ENCODE data around the gene NDEL1.

Gene NDEL1

GRCh38 chr17:8398980-8399379, 36.7 kb upstream of the NDEL1 start:
- no peaks in the 10 kb centered on the region for H3K36me3 ChIP-seq (ENCODE audit: control insufficient read depth in 2 of 2, insufficient read depth in 2 of 2, low read length in 2 of 2)
- no peak overlapping the region for H3K4me3 ChIP-seq (ENCODE audit: low read length in 2 of 2)
- no peak overlapping the region for H3K27ac ChIP-seq (ENCODE audit: low read depth in 2 of 2, low read length in 2 of 2)
- H3K9ac ChIP-seq (ENCODE audit: low read depth in 1 of 2, low read length in 2 of 2): no peak overlapping the region
- peaks cover 2 to 3% of the 10 kb centered on the region in 2 donors for H3K4me1 ChIP-seq (ENCODE audit: control insufficient read depth in 2 of 2, insufficient read depth in 2 of 2, low read length in 2 of 2)
- no peaks in the 10 kb centered on the region for H3K9me3 ChIP-seq (ENCODE audit: control insufficient read depth in 2 of 2, low read length in 2 of 2)
- peaks cover 7 to 10% of the 10 kb centered on the region in 2 donors for H3K27me3 ChIP-seq (ENCODE audit: control insufficient read depth in 2 of 2, insufficient read depth in 2 of 2, low read length in 2 of 2)

GRCh38 chr17:8401107-8401506, 34.6 kb upstream of the NDEL1 start:
- Histone ChIP-seq H3K36me3 (ENCODE audit: control insufficient read depth in 2 of 2, insufficient read depth in 2 of 2, low read length in 2 of 2) (no peaks in the 10 kb centered on the region), H3K9ac (ENCODE audit: low read depth in 1 of 2, low read length in 2 of 2) (no peak overlapping the region), H3K4me3 (ENCODE audit: low read length in 2 of 2) (no peak overlapping the region), H3K27ac (ENCODE audit: low read depth in 2 of 2, low read length in 2 of 2) (no peak overlapping the region), H3K9me3 (ENCODE audit: control insufficient read depth in 2 of 2, low read length in 2 of 2) (no peaks in the 10 kb centered on the region), H3K27me3 (ENCODE audit: control insufficient read depth in 2 of 2, insufficient read depth in 2 of 2, low read length in 2 of 2) (peaks cover 7 to 10% of the 10 kb centered on the region in 2 donors), H3K4me1 (ENCODE audit: control insufficient read depth in 2 of 2, insufficient read depth in 2 of 2, low read length in 2 of 2) (peaks cover 0 to 3% of the 10 kb centered on the region in 2 donors)

GRCh38 chr17:8402921-8403536, 32.7 kb upstream of the NDEL1 start:
- no peak overlapping the region for H3K27ac ChIP-seq (ENCODE audit: low read depth in 2 of 2, low read length in 2 of 2)
- no peak overlapping the region for H3K9ac ChIP-seq (ENCODE audit: low read depth in 1 of 2, low read length in 2 of 2)
- no peaks in the 10 kb centered on the region for H3K9me3 ChIP-seq (ENCODE audit: control insufficient read depth in 2 of 2, low read length in 2 of 2)
- H3K27me3 ChIP-seq (ENCODE audit: control insufficient read depth in 2 of 2, insufficient read depth in 2 of 2, low read length in 2 of 2): peaks cover 0 to 2% of the 10 kb centered on the region in 2 donors
- peaks cover under 1 to 6% of the 10 kb centered on the region in 2 donors for H3K4me1 ChIP-seq (ENCODE audit: control insufficient read depth in 2 of 2, insufficient read depth in 2 of 2, low read length in 2 of 2)
- no peak overlapping the region for H3K4me3 ChIP-seq (ENCODE audit: low read length in 2 of 2)
- H3K36me3 ChIP-seq (ENCODE audit: control insufficient read depth in 2 of 2, insufficient read depth in 2 of 2, low read length in 2 of 2): no peaks in the 10 kb centered on the region

- H3K4me1 ChIP-seq (ENCODE audit: control insufficient read depth in 2 of 2, insufficient read depth in 2 of 2, low read length in 2 of 2): peaks cover 5 to 8% of the 10 kb centered on the region in 2 donors
- H3K27ac ChIP-seq (ENCODE audit: low read depth in 2 of 2, low read length in 2 of 2): no peak overlapping the region
- H3K27me3 ChIP-seq (ENCODE audit: control insufficient read depth in 2 of 2, insufficient read depth in 2 of 2, low read length in 2 of 2): no peaks in the 10 kb centered on the region
- H3K36me3 ChIP-seq (ENCODE audit: control insufficient read depth in 2 of 2, insufficient read depth in 2 of 2, low read length in 2 of 2): no peaks in the 10 kb centered on the region
- no peak overlapping the region for H3K4me3 ChIP-seq (ENCODE audit: low read length in 2 of 2)
- no peaks in the 10 kb centered on the region for H3K9me3 ChIP-seq (ENCODE audit: control insufficient read depth in 2 of 2, low read length in 2 of 2)
- H3K9ac ChIP-seq (ENCODE audit: low read depth in 1 of 2, low read length in 2 of 2): no peak overlapping the region
Measured at GRCh38 chr17:8405499-8406016, 30.1 kb upstream of the NDEL1 start.

- no peak overlapping the region for H3K4me3 ChIP-seq (ENCODE audit: low read length in 2 of 2)
- no peaks in the 10 kb centered on the region for H3K36me3 ChIP-seq (ENCODE audit: control insufficient read depth in 2 of 2, insufficient read depth in 2 of 2, low read length in 2 of 2)
- H3K27me3 ChIP-seq (ENCODE audit: control insufficient read depth in 2 of 2, insufficient read depth in 2 of 2, low read length in 2 of 2): no peaks in the 10 kb centered on the region
- no peak overlapping the region for H3K9ac ChIP-seq (ENCODE audit: low read depth in 1 of 2, low read length in 2 of 2)
- no peaks in the 10 kb centered on the region for H3K9me3 ChIP-seq (ENCODE audit: control insufficient read depth in 2 of 2, low read length in 2 of 2)
- peaks cover 5 to 8% of the 10 kb centered on the region in 2 donors for H3K4me1 ChIP-seq (ENCODE audit: control insufficient read depth in 2 of 2, insufficient read depth in 2 of 2, low read length in 2 of 2)
- no peak overlapping the region for H3K27ac ChIP-seq (ENCODE audit: low read depth in 2 of 2, low read length in 2 of 2)
Measured at GRCh38 chr17:8406174-8406573, 29.5 kb upstream of the NDEL1 start.

GRCh38 chr17:8408371-8408770, 27.3 kb upstream of the NDEL1 start:
- no peaks in the 10 kb centered on the region for H3K36me3 ChIP-seq (ENCODE audit: control insufficient read depth in 2 of 2, insufficient read depth in 2 of 2, low read length in 2 of 2)
- no peak overlapping the region for H3K9ac ChIP-seq (ENCODE audit: low read depth in 1 of 2, low read length in 2 of 2)
- H3K4me3 ChIP-seq (ENCODE audit: low read length in 2 of 2): peak overlapping the region in 1 of 2 donors; percentile 7

GRCh38 chr17:8409966-8410882, 25.5 kb upstream of the NDEL1 start:
- H3K9ac ChIP-seq (ENCODE audit: low read depth in 1 of 2, low read length in 2 of 2): no peak overlapping the region
- H3K9me3 ChIP-seq (ENCODE audit: control insufficient read depth in 2 of 2, low read length in 2 of 2): no peaks in the 10 kb centered on the region
- no peaks in the 10 kb centered on the region for H3K36me3 ChIP-seq (ENCODE audit: control insufficient read depth in 2 of 2, insufficient read depth in 2 of 2, low read length in 2 of 2)
- peaks cover 5 to 8% of the 10 kb centered on the region in 2 donors for H3K4me1 ChIP-seq (ENCODE audit: control insufficient read depth in 2 of 2, insufficient read depth in 2 of 2, low read length in 2 of 2)
- H3K27ac ChIP-seq (ENCODE audit: low read depth in 2 of 2, low read length in 2 of 2): no peak overlapping the region
- no peaks in the 10 kb centered on the region for H3K27me3 ChIP-seq (ENCODE audit: control insufficient read depth in 2 of 2, insufficient read depth in 2 of 2, low read length in 2 of 2)
- H3K4me3 ChIP-seq (ENCODE audit: low read length in 2 of 2): no peak overlapping the region

More at GRCh38 chr17:8408371-8408770, 27.3 kb upstream of the NDEL1 start:
- Histone ChIP-seq H3K27me3 (ENCODE audit: control insufficient read depth in 2 of 2, insufficient read depth in 2 of 2, low read length in 2 of 2) (no peaks in the 10 kb centered on the region), H3K4me1 (ENCODE audit: control insufficient read depth in 2 of 2, insufficient read depth in 2 of 2, low read length in 2 of 2) (peaks cover 5 to 8% of the 10 kb centered on the region in 2 donors), H3K9me3 (ENCODE audit: control insufficient read depth in 2 of 2, low read length in 2 of 2) (no peaks in the 10 kb centered on the region), H3K27ac (ENCODE audit: low read depth in 2 of 2, low read length in 2 of 2) (peak overlapping the region in 1 of 2 donors; percentile 33)

GRCh38 chr17:8410883-8411238, 24.8 kb upstream of the NDEL1 start:
- H3K36me3 ChIP-seq (ENCODE audit: control insufficient read depth in 2 of 2, insufficient read depth in 2 of 2, low read length in 2 of 2): no peaks in the 10 kb centered on the region
- no peak overlapping the region for H3K27ac ChIP-seq (ENCODE audit: low read depth in 2 of 2, low read length in 2 of 2)
- no peak overlapping the region for H3K9ac ChIP-seq (ENCODE audit: low read depth in 1 of 2, low read length in 2 of 2)
- H3K4me3 ChIP-seq (ENCODE audit: low read length in 2 of 2): no peak overlapping the region
- peaks cover 5% of the 10 kb centered on the region in 2 donors for H3K4me1 ChIP-seq (ENCODE audit: control insufficient read depth in 2 of 2, insufficient read depth in 2 of 2, low read length in 2 of 2)
- no peaks in the 10 kb centered on the region for H3K9me3 ChIP-seq (ENCODE audit: control insufficient read depth in 2 of 2, low read length in 2 of 2)
- H3K27me3 ChIP-seq (ENCODE audit: control insufficient read depth in 2 of 2, insufficient read depth in 2 of 2, low read length in 2 of 2): no peaks in the 10 kb centered on the region

GRCh38 chr17:8412089-8412488, 23.6 kb upstream of the NDEL1 start:
- Histone ChIP-seq H3K27me3 (ENCODE audit: control insufficient read depth in 2 of 2, insufficient read depth in 2 of 2, low read length in 2 of 2) (no peaks in the 10 kb centered on the region), H3K4me3 (ENCODE audit: low read length in 2 of 2) (no peak overlapping the region), H3K27ac (ENCODE audit: low read depth in 2 of 2, low read length in 2 of 2) (no peak overlapping the region), H3K9ac (ENCODE audit: low read depth in 1 of 2, low read length in 2 of 2) (no peak overlapping the region), H3K36me3 (ENCODE audit: control insufficient read depth in 2 of 2, insufficient read depth in 2 of 2, low read length in 2 of 2) (no peaks in the 10 kb centered on the region), H3K4me1 (ENCODE audit: control insufficient read depth in 2 of 2, insufficient read depth in 2 of 2, low read length in 2 of 2) (peaks cover 2 to 5% of the 10 kb centered on the region in 2 donors), H3K9me3 (ENCODE audit: control insufficient read depth in 2 of 2, low read length in 2 of 2) (no peaks in the 10 kb centered on the region)

GRCh38 chr17:8413328-8413727, 22.4 kb upstream of the NDEL1 start:
- no peak overlapping the region for H3K4me3 ChIP-seq (ENCODE audit: low read length in 2 of 2)
- peaks cover 0 to 2% of the 10 kb centered on the region in 2 donors for H3K4me1 ChIP-seq (ENCODE audit: control insufficient read depth in 2 of 2, insufficient read depth in 2 of 2, low read length in 2 of 2)
- no peaks in the 10 kb centered on the region for H3K9me3 ChIP-seq (ENCODE audit: control insufficient read depth in 2 of 2, low read length in 2 of 2)
- H3K27ac ChIP-seq (ENCODE audit: low read depth in 2 of 2, low read length in 2 of 2): no peak overlapping the region
- H3K9ac ChIP-seq (ENCODE audit: low read depth in 1 of 2, low read length in 2 of 2): no peak overlapping the region
- H3K36me3 ChIP-seq (ENCODE audit: control insufficient read depth in 2 of 2, insufficient read depth in 2 of 2, low read length in 2 of 2): no peaks in the 10 kb centered on the region
- no peaks in the 10 kb centered on the region for H3K27me3 ChIP-seq (ENCODE audit: control insufficient read depth in 2 of 2, insufficient read depth in 2 of 2, low read length in 2 of 2)

Data from mucosa of rectum (tissue), 2 donors.